GM18520 (cell line): ENCODE measurements around the gene TMEM212.

Experiments used
- ATAC-seq: cut with Tn5 transposase; IDR thresholded peaks from one replicate; pipeline ENCODE4 v1.9.1; 2021; ENCODE audit not compliant: unreplicated experiment

Gene TMEM212

DNA sequence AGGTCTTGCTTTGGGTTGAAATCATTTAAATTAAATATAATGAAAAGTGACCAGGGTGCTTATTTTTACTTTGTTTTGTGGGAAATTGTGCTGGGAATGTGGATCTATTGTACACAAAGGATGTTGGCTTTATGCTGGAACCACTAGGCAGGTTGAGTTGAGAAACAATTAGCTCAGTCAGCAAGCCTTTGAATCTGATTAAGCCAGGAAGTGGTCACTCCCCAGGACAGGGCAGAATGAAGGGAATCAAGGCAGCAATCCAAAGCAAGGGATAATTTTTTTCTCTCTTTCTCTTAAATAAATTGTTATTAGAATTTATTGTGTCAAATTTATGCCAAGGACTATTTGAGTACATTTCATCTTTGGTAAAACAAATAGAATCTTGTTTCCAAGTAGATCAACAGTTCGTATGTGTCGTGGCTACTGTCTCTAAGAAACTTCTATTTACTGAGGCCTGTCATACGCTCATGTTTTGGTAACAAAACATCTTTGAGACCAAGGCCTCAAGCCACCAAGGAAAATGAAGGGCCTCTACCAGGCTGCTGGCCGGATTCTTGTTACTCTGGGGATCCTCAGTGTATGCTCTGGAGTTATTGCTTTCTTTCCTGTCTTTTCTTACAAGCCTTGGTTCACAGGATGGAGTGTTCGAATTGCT is at the start of gene TMEM212:
TMEM212 (plus strand) TSS at position 486 of the 655 bp plus-strand sequence; CDS start at position 521, 35 bp downstream.
- no peak for ATAC-seq

DNA sequence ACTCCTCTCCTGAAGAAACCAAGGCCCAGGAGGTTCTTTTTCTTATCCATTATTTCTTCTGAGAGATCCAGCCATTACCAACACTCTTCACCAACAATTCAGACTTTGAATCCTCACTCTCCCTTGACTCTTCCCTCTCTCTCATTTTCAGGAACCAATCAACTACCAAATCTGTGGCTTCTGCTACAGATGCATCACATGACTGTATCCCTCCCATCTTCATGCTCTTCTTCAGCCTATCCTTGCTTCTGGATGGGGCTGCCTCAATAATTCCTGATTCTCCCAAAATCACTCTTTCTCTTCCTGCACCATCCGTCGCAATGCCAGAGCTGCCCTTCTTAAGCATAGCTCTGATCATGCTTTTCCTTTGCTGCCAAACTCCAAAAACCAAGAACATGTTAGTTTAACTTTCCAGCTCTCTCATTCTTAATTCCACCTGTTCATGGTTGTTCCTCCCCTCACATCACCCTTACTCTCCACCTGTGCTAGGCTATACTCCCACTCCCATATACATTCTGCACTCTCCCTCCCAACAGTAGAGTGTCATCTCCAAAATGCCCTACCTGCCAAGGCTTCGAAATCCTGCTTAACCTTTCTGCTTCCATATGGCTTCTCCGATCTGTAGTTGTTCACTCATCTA is 46.4 kb upstream of the TMEM212 start:
- no peak for ATAC-seq

GRCh38 chr3:171797265-171797679 is 45.9 kb upstream of the TMEM212 start:
- ATAC-seq: peak; percentile 56

- ATAC-seq: no peak
Measured at GRCh38 chr3:171797873-171798272, 45.3 kb upstream of the TMEM212 start.

- no peak for ATAC-seq
Measured at GRCh38 chr3:171799501-171799900, 43.6 kb upstream of the TMEM212 start.

DNA sequence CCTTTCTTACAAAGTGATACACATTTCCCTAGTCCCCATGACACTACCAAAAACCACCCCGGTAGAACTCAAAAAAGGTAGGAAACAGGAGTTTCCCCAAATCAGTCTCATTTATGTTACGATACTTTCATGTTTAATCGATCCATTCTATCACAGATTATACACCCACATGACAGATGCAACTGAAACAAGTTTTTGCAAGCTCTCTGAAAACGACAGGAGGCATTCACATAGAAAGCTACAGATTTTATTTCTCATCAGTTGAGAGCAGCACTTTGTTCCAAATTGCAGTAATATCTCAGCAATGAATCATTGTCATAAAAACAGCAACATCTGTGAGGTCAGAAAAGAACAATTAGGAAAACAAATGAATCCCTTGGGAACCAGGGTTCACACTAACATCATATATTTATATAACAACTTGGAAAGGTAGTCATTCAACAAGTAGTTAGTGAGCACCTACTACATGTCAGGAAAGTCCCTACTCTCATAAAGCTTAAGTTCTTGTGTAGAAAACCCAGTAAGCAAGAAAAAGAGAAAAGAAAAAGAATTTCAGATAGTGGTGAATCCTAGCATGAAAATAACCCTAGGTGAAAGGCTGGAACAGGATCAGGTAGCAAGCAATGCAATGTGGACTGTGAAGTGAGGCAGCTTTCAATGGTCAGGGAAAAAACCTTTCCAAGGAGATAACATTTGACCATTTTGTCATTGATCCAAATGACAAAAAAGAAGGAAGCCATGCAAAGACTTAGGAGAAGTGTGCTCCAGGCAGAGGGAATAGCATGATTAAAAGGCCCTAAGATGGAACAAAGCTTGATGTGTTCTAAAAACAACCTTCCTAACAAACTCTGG is 41.2 kb upstream of the TMEM212 start:
- ATAC-seq: no peak

DNA sequence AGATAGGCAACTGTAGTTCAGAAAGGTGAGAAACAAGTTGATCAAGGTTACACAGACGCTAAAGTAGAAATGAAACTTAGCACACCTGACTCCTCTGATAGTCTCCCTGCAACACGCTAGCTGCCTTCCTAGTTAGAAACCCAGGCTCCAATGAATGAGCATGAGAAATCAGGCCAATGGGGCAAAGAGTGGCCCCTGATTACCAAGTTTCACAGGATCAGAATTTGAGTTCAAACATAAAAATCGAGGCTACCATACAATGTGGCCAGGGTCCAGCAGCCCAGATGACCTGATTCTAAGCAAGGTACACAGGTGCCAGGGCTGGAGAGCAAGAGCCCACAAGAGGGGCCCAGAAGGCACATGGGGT is 40.6 kb upstream of the TMEM212 start:
- no peak for ATAC-seq

GRCh38 chr3:171803044-171803443 is 40.1 kb upstream of the TMEM212 start:
- no peak for ATAC-seq

DNA sequence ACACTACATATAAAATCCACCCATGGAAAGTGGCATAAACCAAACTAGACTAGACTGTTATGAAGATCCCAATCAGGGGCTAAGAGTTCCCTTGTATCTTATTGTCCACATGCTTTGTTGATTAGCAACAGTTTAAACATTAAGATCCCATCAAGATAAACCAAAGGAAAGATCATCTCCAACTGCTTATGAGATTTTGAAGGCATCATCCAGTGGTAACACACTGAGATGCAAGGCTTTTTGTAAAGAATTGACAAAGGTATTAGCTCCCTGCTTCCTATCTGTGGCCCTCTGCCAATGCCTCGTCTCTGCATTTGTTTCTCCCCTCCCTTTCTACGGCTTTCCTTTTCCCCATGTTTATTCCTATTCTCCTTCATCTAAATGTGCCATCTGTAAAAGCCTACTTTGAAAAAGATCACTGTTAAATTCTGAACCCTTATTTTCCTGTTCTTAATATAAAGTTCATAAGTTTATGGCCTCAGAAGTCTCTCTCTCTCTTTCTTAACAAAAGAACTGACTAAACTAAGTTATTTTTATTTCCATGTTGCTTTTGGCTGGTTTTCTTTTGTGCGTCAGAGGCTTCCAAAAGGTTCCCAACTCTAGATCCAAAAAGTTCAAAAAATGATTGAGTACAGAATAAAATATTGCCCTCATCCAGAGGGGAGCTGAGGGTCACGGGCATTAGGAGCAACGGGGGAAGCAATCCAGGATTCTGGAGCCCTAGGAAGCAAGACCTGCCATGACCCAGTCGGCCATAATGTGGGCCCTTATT is 38.3 kb upstream of the TMEM212 start:
- no peak for ATAC-seq

DNA sequence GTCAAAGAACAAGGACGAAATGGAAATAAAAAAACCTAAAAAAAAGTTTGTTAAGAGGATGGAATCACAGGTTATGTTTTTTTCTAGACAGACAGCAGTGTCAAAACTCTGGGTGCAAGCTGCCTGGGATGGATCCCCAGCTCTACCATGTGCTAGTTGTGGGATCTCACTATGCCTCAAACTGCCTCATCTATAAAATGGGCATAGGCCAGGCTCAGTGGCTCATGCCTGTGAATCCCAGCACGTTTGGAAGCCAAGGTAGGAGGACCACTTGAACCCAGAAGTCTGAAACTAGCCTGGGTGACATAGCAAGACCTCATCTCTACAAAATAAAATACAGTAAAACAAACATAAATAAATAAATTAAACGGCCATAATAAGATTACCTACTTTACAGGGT is 37.5 kb upstream of the TMEM212 start:
- ATAC-seq: no peak

- no peak for ATAC-seq
Measured at GRCh38 chr3:171806200-171807128, 36.7 kb upstream of the TMEM212 start.

- no peak for ATAC-seq
Measured at GRCh38 chr3:171807129-171807675, 35.9 kb upstream of the TMEM212 start.

GRCh38 chr3:171807806-171808205 is 35.3 kb upstream of the TMEM212 start:
- ATAC-seq: no peak

DNA sequence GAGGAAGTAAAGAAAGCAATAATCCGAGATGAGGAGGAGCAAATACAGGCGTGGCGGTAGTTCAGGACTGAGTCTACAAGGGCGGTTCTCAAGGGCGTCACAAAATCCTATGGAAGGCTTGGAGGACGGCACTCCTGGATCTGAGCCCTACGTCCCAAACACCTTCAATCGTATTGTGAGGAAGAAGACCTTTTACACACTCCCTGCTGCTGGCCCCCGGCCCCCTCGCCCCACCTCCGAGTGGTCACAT is 33.6 kb upstream of the TMEM212 start:
- ATAC-seq: peak; percentile 20

DNA sequence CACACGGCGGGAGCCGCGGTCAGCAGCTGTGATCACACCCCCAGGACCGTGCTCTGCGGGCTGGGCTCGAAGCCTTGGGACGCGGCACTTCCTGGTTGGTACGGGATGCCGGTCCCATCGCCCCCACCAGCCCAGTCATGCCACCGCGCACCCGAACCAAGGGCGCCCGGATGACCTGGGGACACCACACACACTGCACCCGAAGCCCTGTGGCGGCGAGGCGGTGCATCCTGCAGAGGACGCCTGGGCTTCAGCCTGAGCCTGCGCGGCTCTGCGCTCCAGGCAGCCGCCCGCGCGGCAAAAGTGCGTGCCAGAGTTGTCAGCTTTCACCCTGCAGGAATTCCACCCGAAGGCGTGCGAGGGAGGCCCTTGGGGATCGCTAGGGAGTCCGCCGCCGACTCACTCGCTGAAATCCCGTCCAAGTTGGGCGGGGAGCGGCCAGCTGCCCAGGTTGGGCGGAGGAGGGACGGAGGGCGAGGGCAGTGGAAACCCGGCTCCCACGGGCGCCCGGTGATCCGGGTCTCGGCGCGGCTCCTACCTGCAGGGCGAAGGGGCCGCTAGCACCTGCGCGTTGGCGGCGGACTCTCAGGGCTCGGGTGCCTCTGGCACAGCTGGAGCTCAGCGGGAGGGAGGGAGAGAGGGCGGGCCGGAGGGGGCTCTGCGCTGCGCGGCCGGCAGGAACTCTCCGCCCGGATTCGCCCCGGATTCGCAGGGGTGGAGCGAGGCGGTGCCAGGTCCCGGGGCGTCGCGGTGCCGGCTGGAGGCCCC is 33.1 kb upstream of the TMEM212 start, which contains the start of gene PLD1:
PLD1 (minus strand) TSS at position 623 of the 768 bp plus-strand sequence. CDS start 72,432 bp downstream, outside the sequence.
- ATAC-seq: peak; percentile 23

- ATAC-seq: no peak
Measured at GRCh38 chr3:171810629-171811294, 32.4 kb upstream of the TMEM212 start.

GRCh38 chr3:171811295-171811912 is 31.7 kb upstream of the TMEM212 start:
- ATAC-seq: no peak

DNA sequence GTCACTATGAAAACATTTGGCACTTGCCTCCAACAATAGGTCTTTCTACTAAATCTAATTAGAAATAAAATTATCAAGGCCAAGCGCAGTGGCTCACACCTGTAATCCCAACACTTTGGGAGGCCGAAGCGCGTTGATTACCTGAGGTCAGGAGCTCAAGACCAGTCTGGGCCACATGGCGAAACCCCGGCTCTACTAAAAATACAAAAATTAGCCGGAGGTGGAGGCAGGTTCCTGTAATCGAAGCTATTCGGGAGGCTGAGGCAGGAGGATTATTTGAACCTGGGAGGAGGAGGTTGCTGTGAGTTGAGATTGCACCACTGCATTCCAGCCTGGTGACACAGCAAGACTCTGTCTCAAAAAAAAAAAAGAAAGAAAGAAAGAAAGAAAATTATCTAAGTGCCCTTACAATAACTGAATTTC is 31.2 kb upstream of the TMEM212 start:
- ATAC-seq: no peak
